ENCODE data around the gene C4orf50. TPM values are rescaled to one million over a fixed set of nuclear protein-coding genes. Genes with fewer than 3 reads are reported as not detected.

C4orf50 gene
- total and polyA plus RNA-seq, 2 of the 13 experiments (the other 11 are each of a cell fraction or from before 2014, with no cell fraction given), result not detected

DNA sequence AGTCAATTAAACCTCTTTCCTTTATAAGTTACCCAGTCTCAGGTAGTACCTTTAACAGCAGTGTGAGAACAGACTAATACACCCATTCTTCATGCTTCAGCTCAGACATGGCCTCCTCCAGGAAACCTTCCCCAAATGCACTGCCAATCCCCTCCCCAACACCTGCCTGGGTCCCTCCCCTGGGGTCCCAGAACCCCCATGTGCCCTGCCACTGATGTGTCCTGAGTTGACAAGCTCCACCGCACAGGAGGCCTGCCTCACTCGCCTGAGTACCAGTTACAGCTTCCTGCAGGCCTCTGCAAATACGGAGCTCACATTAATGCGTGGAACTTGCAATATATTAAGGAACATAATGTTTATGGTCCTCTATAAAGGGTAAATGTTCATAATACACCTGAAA lies 90.5 kb downstream of the C4orf50 start:
- ChIA-PET CTCF (ENCODE audit: low intra/inter-chr PET ratio, low total read pairs) (no interaction called here), POLR2A (no interaction called here)
- no peaks in the 10 kb centered on the region for H3K79me2 ChIP-seq (ENCODE audit: insufficient read depth, low read length)
- H3K4me3 ChIP-seq (replicated peaks in 1 of 3; ENCODE audit: insufficient read depth in 1 of 3, low read depth in 2 of 3, low read length in 3 of 3), result no peak overlapping the region
- FAIRE-seq (no peak), ATAC-seq (no peak), DNase-seq (ENCODE audit: low spot score) (no peak)
- H4K20me1 ChIP-seq (ENCODE audit: insufficient read depth, low read length), result no peaks in the 10 kb centered on the region
- H3K9me3 ChIP-seq (ENCODE audit: low read length), result no peaks in the 10 kb centered on the region
- no peak overlapping the region for H2AFZ ChIP-seq (ENCODE audit: low read length)
- no peak overlapping the region for H3K27ac ChIP-seq (ENCODE audit: extremely low read length, insufficient read depth, low read length)
- TF ChIP-seq FOXO1 (CRISPR knock-in tag; IDR thresholded peaks at IDR 0.05) (no peak), CCAR2 (optimal IDR thresholded peaks at IDR 0.05; ENCODE audit: low read depth, low read length) (no peak), ZNF674 (CRISPR knock-in tag; IDR thresholded peaks at IDR 0.05; ENCODE audit: low read depth) (no peak), RBM22 (optimal IDR thresholded peaks at IDR 0.05; ENCODE audit: low read length) (no peak), ZC3H4 (CRISPR knock-in tag; IDR thresholded peaks at IDR 0.05; ENCODE audit: borderline replicate concordance) (no peak), ZNF121 (CRISPR knock-in tag; IDR thresholded peaks at IDR 0.05) (no peak), ZNF326 (CRISPR knock-in tag; IDR thresholded peaks at IDR 0.05; ENCODE audit: borderline replicate concordance) (no peak), ZMYM4 (CRISPR knock-in tag; IDR thresholded peaks at IDR 0.05) (no peak), NR3C1 (CRISPR knock-in tag; IDR thresholded peaks at IDR 0.05) (no peak), ZFYVE20 (CRISPR knock-in tag; IDR thresholded peaks at IDR 0.05; ENCODE audit: borderline replicate concordance, low read depth) (no peak), ATRX (CRISPR knock-in tag; IDR thresholded peaks at IDR 0.05; ENCODE audit: borderline replicate concordance) (no peak), ZFY (CRISPR knock-in tag; IDR thresholded peaks at IDR 0.05) (no peak), ZNF331 (CRISPR knock-in tag; IDR thresholded peaks at IDR 0.05) (no peak), ELF1 (CRISPR knock-in tag; IDR thresholded peaks at IDR 0.05) (no peak), ZNF34 (CRISPR knock-in tag; IDR thresholded peaks at IDR 0.05; ENCODE audit: borderline replicate concordance) (no peak), STAG1 (CRISPR knock-in tag; IDR thresholded peaks at IDR 0.05) (no peak), TBX3 (IDR thresholded peaks at IDR 0.05; ENCODE audit: borderline replicate concordance) (no peak)
- TF ChIP-seq, protein P1, sequence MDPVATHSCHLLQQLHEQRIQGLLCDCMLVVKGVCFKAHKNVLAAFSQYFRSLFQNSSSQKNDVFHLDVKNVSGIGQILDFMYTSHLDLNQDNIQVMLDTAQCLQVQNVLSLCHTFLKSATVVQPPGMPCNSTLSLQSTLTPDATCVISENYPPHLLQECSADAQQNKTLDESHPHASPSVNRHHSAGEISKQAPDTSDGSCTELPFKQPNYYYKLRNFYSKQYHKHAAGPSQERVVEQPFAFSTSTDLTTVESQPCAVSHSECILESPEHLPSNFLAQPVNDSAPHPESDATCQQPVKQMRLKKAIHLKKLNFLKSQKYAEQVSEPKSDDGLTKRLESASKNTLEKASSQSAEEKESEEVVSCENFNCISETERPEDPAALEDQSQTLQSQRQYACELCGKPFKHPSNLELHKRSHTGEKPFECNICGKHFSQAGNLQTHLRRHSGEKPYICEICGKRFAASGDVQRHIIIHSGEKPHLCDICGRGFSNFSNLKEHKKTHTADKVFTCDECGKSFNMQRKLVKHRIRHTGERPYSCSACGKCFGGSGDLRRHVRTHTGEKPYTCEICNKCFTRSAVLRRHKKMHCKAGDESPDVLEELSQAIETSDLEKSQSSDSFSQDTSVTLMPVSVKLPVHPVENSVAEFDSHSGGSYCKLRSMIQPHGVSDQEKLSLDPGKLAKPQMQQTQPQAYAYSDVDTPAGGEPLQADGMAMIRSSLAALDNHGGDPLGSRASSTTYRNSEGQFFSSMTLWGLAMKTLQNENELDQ (CRISPR knock-in tag; IDR thresholded peaks at IDR 0.05; ENCODE audit: borderline replicate concordance), result no peak
- TF ChIP-seq, protein P2, sequence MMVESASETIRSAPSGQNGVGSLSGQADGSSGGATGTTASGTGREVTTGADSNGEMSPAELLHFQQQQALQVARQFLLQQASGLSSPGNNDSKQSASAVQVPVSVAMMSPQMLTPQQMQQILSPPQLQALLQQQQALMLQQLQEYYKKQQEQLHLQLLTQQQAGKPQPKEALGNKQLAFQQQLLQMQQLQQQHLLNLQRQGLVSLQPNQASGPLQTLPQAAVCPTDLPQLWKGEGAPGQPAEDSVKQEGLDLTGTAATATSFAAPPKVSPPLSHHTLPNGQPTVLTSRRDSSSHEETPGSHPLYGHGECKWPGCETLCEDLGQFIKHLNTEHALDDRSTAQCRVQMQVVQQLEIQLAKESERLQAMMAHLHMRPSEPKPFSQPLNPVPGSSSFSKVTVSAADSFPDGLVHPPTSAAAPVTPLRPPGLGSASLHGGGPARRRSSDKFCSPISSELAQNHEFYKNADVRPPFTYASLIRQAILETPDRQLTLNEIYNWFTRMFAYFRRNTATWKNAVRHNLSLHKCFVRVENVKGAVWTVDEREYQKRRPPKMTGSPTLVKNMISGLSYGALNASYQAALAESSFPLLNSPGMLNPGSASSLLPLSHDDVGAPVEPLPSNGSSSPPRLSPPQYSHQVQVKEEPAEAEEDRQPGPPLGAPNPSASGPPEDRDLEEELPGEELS (CRISPR knock-in tag; IDR thresholded peaks at IDR 0.05), result no peak
- TF ChIP-seq, protein P3, sequence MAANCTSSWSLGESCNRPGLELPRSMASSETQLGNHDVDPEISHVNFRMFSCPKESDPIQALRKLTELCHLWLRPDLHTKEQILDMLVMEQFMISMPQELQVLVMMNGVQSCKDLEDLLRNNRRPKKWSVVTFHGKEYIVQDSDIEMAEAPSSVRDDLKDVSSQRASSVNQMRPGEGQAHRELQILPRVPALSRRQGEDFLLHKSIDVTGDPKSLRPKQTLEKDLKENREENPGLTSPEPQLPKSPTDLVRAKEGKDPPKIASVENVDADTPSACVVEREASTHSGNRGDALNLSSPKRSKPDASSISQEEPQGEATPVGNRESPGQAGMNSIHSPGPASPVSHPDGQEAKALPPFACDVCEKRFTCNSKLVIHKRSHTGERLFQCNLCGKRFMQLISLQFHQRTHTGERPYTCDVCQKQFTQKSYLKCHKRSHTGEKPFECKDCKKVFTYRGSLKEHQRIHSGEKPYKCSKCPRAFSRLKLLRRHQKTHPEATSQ (CRISPR knock-in tag; IDR thresholded peaks at IDR 0.05; ENCODE audit: borderline replicate concordance), result no peak
- intact Hi-C loops (cut with micrococcal nuclease; ENCODE audit: unreplicated experiment) (no loop called here), in situ Hi-C loops (cut with HindIII; ENCODE audit: extremely low pct_ligation_motif_present, low pct_unique_long_range_greater_than_20kb) (no loop called here)
- peaks cover 4 to 38% of the 10 kb centered on the region in 2 experiments; a peak in 4 of 5 replicates for H3K27me3 ChIP-seq (ENCODE audit: control insufficient read depth in 1 of 2, insufficient read depth in 2 of 2, low read length in 2 of 2)
- H3K4me2 ChIP-seq (ENCODE audit: low read depth, low read length), result no peak overlapping the region
- no peak overlapping the region for H3K9ac ChIP-seq (ENCODE audit: insufficient read depth, low read depth, low read length)
- H3K36me3 ChIP-seq (replicated peaks in 1 of 2; ENCODE audit: control insufficient read depth in 1 of 2, insufficient read depth in 2 of 2, low read length in 2 of 2), result no peaks in the 10 kb centered on the region
- WGBS (ENCODE audit: low lambda C conversion rate), result 15% methylated on average over 4 of the region's 4 CpGs
- no TSS peak for BruUV-seq (replicated peaks)
- H3K4me1 ChIP-seq (ENCODE audit: insufficient read depth, low read length), result no peaks in the 10 kb centered on the region

Measured in HepG2 (cell line).